H1 (cell line): Measurements from ENCODE around the gene DISP1. TPM values are rescaled to one million over a fixed set of nuclear protein-coding genes. Genes with fewer than 3 reads are reported as not detected.

Experiments
- CTCF ChIA-PET: fragments of 300-600 bp; sonication (Branson Sonifier 250); formaldehyde crosslinking; loops from one replicate; lab custom pipeline; 2021; ENCODE audit not compliant: partially characterized antibody; lab: Charles Lee
- POLR2A ChIA-PET: fragments of 300-600 bp; sonication (Branson Sonifier 250); formaldehyde crosslinking; loops from one replicate; lab custom pipeline; 2021; ENCODE audit warnings: inconsistent platforms; ENCODE audit not compliant: partially characterized antibody; lab: Charles Lee
- DNase-seq, 2 experiments: peaks; one replicate each; pipeline versions ENCODE4 v3.0.0 to v3.0.0-alpha.2; 2010 to 2022; ENCODE audit warnings: low spot score in 2 of 2, low read depth in 1 of 2, mixed read lengths in 1 of 2
- FAIRE-seq: peaks from 2 replicates; lab custom pipeline; 2011; peaks lifted over from hg19 to GRCh38; lab: Jason Lieb, UNC
- H2AFZ ChIP-seq: 2 replicates; pipeline ENCODE4 v1.8.1; 2012; ENCODE audit warnings: low read length, inconsistent platforms
- H2AK5ac ChIP-seq: 2 replicates; pipeline ENCODE4 v1.6.1; 2013; ENCODE audit warnings: low read depth, low read length
- H2BK120ac ChIP-seq: replicated peaks from 2 replicates; pipeline ENCODE3; 2013; ENCODE audit warnings: low read depth, low read length, inconsistent platforms
- H2BK12ac ChIP-seq: 2 replicates; pipeline ENCODE4 v1.6.1; 2013; ENCODE audit warnings: low read depth, low read length
- H2BK15ac ChIP-seq: 2 replicates; pipeline ENCODE4 v1.6.1; 2013; ENCODE audit warnings: low read length
- H2BK20ac ChIP-seq: 2 replicates; pipeline ENCODE4 v1.6.1; 2013; ENCODE audit warnings: low read length
- H2BK5ac ChIP-seq: 2 replicates; pipeline ENCODE4 v1.6.1; 2013; ENCODE audit warnings: low read depth, low read length
- H3K14ac ChIP-seq: 2 replicates; pipeline ENCODE4 v1.6.1; 2013; ENCODE audit warnings: inconsistent platforms; ENCODE audit not compliant: insufficient read length
- H3K18ac ChIP-seq: 2 replicates; pipeline ENCODE4 v1.6.1; 2013; ENCODE audit warnings: low read length; ENCODE audit errors: extremely low read depth
- H3K23ac ChIP-seq: 2 replicates; pipeline ENCODE4 v1.6.1; 2013; ENCODE audit warnings: inconsistent platforms; ENCODE audit not compliant: insufficient read length
- H3K23me2 ChIP-seq: 2 replicates; pipeline ENCODE4 v1.6.1; 2013; ENCODE audit warnings: low read depth, low read length
- H3K27ac ChIP-seq: 2 replicates; pipeline ENCODE4 v1.6.1; 2011; ENCODE audit warnings: low read depth, low read length, inconsistent platforms
- H3K27me3 ChIP-seq, 4 experiments: replicated peaks in 1 of 4; 1 replicate in 1 of 4; 2 replicates in 3 of 4; pipeline versions ENCODE4 v1.6.1 to v1.8.1; 2011 to 2013; ENCODE audit warnings: low read length in 3 of 4, mild to moderate bottlenecking in 3 of 4, inconsistent platforms in 2 of 4, mixed read lengths in 2 of 4, moderate library complexity in 1 of 4; ENCODE audit not compliant: control insufficient read depth in 3 of 4, insufficient read depth in 3 of 4; ENCODE audit errors: extremely low read depth in 1 of 4
- H3K36me3 ChIP-seq, 4 experiments: 2 replicates each; pipeline versions ENCODE4 v1.6.1 to v1.8.1; 2011 to 2013; ENCODE audit warnings: mild to moderate bottlenecking in 4 of 4, low read length in 3 of 4, moderate library complexity in 2 of 4, control low read depth in 1 of 4, inconsistent platforms in 1 of 4; ENCODE audit not compliant: insufficient read depth in 4 of 4, control insufficient read depth in 2 of 4
- H3K4ac ChIP-seq: replicated peaks from 2 replicates; pipeline ENCODE3; 2013; ENCODE audit warnings: low read length, low read depth, mixed read lengths, inconsistent platforms; ENCODE audit not compliant: insufficient read length
- H3K4me1 ChIP-seq, 4 experiments: replicated peaks in 1 of 4; 1 replicate in 1 of 4; 2 replicates in 3 of 4; pipeline versions ENCODE4 v1.6.1 to v1.8.1; 2011 to 2013; ENCODE audit warnings: low read length in 3 of 4, inconsistent platforms in 2 of 4, mixed read lengths in 1 of 4; ENCODE audit not compliant: insufficient read depth in 4 of 4, control insufficient read depth in 3 of 4
- H3K4me2 ChIP-seq, 2 experiments: 2 replicates each; pipeline versions ENCODE4 v1.6.1 to v1.8.1; 2011 to 2013; ENCODE audit warnings: low read depth in 2 of 2, low read length in 2 of 2, control low read depth in 1 of 2, inconsistent platforms in 1 of 2, mild to moderate bottlenecking in 1 of 2; ENCODE audit not compliant: insufficient read depth in 1 of 2
- H3K4me3 ChIP-seq, 4 experiments: fragments of 200-600, 300-600 bp in 1 of 4; sonication (generic), shearing (Covaris generic), sonication (Bioruptor Twin) in 1 of 4; 2 replicates each; pipeline versions ENCODE4 v1.5.1 to v1.8.1; 2011 to 2016; ENCODE audit warnings: low read length in 4 of 4, low read depth in 3 of 4, control low read depth in 2 of 4, inconsistent platforms in 2 of 4, mild to moderate bottlenecking in 2 of 4, mixed read lengths in 1 of 4, moderate library complexity in 1 of 4; ENCODE audit not compliant: insufficient read depth in 2 of 4; ENCODE audit errors: extremely low read depth in 1 of 4
- H3K56ac ChIP-seq: replicated peaks from 2 replicates; pipeline ENCODE3; 2013; ENCODE audit warnings: low read depth, mild to moderate bottlenecking, mixed read lengths, low read length, inconsistent platforms; ENCODE audit not compliant: insufficient read length
- H3K79me1 ChIP-seq: 2 replicates; pipeline ENCODE4 v1.6.1; 2013; ENCODE audit warnings: low read depth, low read length, control low read depth
- H3K79me2 ChIP-seq, 2 experiments: 2 replicates each; pipeline versions ENCODE4 v1.6.1 to v1.8.1; 2012 to 2013; ENCODE audit warnings: low read length in 2 of 2, mild to moderate bottlenecking in 2 of 2, inconsistent platforms in 1 of 2; ENCODE audit not compliant: insufficient read depth in 2 of 2, control insufficient read depth in 1 of 2
- H3K9ac ChIP-seq, 4 experiments: replicated peaks in 1 of 4; 1 replicate in 1 of 4; 2 replicates in 3 of 4; pipeline versions ENCODE4 v1.6.1 to v1.8.1; 2011 to 2013; ENCODE audit warnings: low read depth in 3 of 4, low read length in 3 of 4, control low read depth in 2 of 4, mild to moderate bottlenecking in 2 of 4, moderate library complexity in 2 of 4, inconsistent platforms in 1 of 4; ENCODE audit errors: extremely low read depth in 1 of 4
- H3K9me3 ChIP-seq, 2 experiments: 2 replicates each; pipeline versions ENCODE4 v1.6.1 to v1.8.1; 2012 to 2013; ENCODE audit warnings: mild to moderate bottlenecking in 2 of 2, moderate library complexity in 2 of 2, control low read depth in 1 of 2, inconsistent platforms in 1 of 2, low read depth in 1 of 2, low read length in 1 of 2, mixed read lengths in 1 of 2; ENCODE audit not compliant: insufficient read depth in 2 of 2
- H4K20me1 ChIP-seq, 2 experiments: replicated peaks in 1 of 2; 2 replicates each; pipeline versions ENCODE3 to v1.8.1; 2011 to 2013; ENCODE audit warnings: inconsistent platforms in 2 of 2, low read length in 2 of 2, mild to moderate bottlenecking in 1 of 2; ENCODE audit not compliant: insufficient read depth in 2 of 2, control insufficient read depth in 1 of 2
- H4K5ac ChIP-seq: 2 replicates; pipeline ENCODE4 v1.6.1; 2013; ENCODE audit warnings: low read length, low read depth, mixed read lengths, inconsistent platforms; ENCODE audit not compliant: insufficient read length
- H4K8ac ChIP-seq: 2 replicates; pipeline ENCODE4 v1.8.0; 2013; ENCODE audit warnings: mild to moderate bottlenecking, moderate library complexity, low read length, inconsistent platforms; ENCODE audit not compliant: insufficient read depth; ENCODE audit errors: extremely low read depth
- H4K91ac ChIP-seq: replicated peaks from 2 replicates; pipeline ENCODE3; 2013; ENCODE audit warnings: low read length, mixed read lengths, inconsistent platforms; ENCODE audit not compliant: insufficient read length
- KDM4A ChIP-seq: IDR thresholded peaks from one replicate; pipeline ENCODE4 v1.7.1; 2012; ENCODE audit warnings: low read depth, mild to moderate bottlenecking, moderate library complexity, low read length, inconsistent platforms; ENCODE audit not compliant: severe bottlenecking
- RFX5 ChIP-seq: IDR thresholded peaks from 2 replicates; pipeline ENCODE4 v1.6.1; 2011; ENCODE audit warnings: low read depth, low read length, improper control_type of control experiment, borderline replicate concordance
- RXRA ChIP-seq: IDR thresholded peaks from 2 replicates; pipeline ENCODE4 v1.6.1; 2011; ENCODE audit warnings: low read depth, mild to moderate bottlenecking, low read length, moderate library complexity; ENCODE audit not compliant: insufficient read depth
- SIN3A ChIP-seq, 2 experiments: IDR thresholded peaks in 1 of 2; conservative IDR thresholded peaks in 1 of 2; 2 replicates each; pipeline ENCODE4 v1.6.1; 2011 to 2012; ENCODE audit warnings: low read length in 2 of 2, improper control_type of control experiment in 1 of 2, low read depth in 1 of 2, mild to moderate bottlenecking in 1 of 2
- SIX5 ChIP-seq: IDR thresholded peaks from 2 replicates; pipeline ENCODE4 v1.6.1; 2011; ENCODE audit warnings: mild to moderate bottlenecking, low read depth, low read length
- WGBS, 2 experiments: shearing (Covaris generic) in 1 of 2; methylation state at CpG; one replicate each; pipeline versions ENCODE4 v1.1.6 to v1.1.7; 2013 to 2015; ENCODE audit warnings: low lambda C conversion rate in 2 of 2, mixed read lengths in 2 of 2, inconsistent platforms in 1 of 2, low coverage in 1 of 2, missing lambda C conversion rate in 1 of 2; ENCODE audit not compliant: insufficient replicate concordance in 2 of 2, insufficient coverage in 1 of 2, insufficient read length in 1 of 2; ENCODE audit errors: extremely low coverage in 1 of 2, missing lambda C conversion rate in 1 of 2; 5-methylcytosine and 5-hydroxymethylcytosine counted together
- polyA plus RNA-seq, 7 experiments: library from polyadenylated mRNA; depleted of rRNA in 3 of 7; stranded (reverse) in 5 of 7; unstranded in 2 of 7; fragments of >200 nt in 5 of 7; fragments of 200-250 nt in 2 of 7; gene quantifications; 1 replicate in 5 of 7; 2 replicates in 1 of 7; 4 replicates in 1 of 7; pipeline versions ENCODE4 v1.2.1 to v1.2.3, GENCODE V29; 2011 to 2013; ENCODE audit warnings: missing spikeins in 2 of 7, mixed read lengths in 2 of 7
- total RNA-seq: library from RNA; stranded (reverse); fragmentation: NEBNext Ultra II Directional; extraction: Animal tissue kit (Norgen Biotek cat#: 25700); gene quantifications from 2 replicates; pipeline ENCODE4 v1.2.1, GENCODE V29; 2021
- TF ChIP-seq, protein P1 (sequence below): IDR thresholded peaks from 2 replicates; pipeline ENCODE4 v1.6.1; 2011; ENCODE audit warnings: low read depth, mild to moderate bottlenecking, low read length; ENCODE audit not compliant: insufficient read depth

DISP1 gene
- total and polyA plus RNA-seq, 2 of the 8 experiments (the other 6 are each of a cell fraction or from before 2014, with no cell fraction given), result 4.1 to 6.1 TPM

DNA sequence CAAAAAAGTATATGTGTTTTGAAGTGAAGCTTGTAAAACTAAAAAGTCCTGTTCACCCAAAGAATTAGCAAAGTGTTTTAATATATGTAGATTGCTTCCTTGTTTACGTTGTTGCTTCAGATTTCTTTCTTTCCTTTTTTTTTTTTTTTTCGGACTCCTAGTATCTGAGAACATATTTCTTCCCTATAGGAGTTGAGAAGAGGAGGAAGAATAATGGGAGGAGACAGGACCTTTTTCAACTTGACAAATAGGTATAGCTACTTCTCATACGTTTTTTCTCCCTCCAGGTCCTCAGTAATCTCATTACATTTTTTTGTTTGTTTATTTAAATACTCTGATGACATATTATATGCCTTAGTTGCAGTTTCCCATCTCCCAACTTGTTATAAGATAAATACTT lies 8.9 kb downstream of the DISP1 start:
- ChIA-PET CTCF (interaction anchor here (1.0 to 1.3 kb wide), 2 partner anchors 212 to 294 kb away, joined by 3 read pairs; no protein-coding TSS in a partner anchor), POLR2A (interaction anchor here (0.7 to 1.3 kb wide), 3 partner anchors 10 to 222 kb away, joined by 3 to 4 read pairs (median 3); no protein-coding TSS in a partner anchor)
- DNase-seq (no peak), FAIRE-seq (no peak)
- Histone ChIP-seq H3K27ac (no peak overlapping the region), H3K23ac (no peak overlapping the region), H4K20me1 (no peaks in the 10 kb centered on the region), H3K79me1 (no peaks in the 10 kb centered on the region; the same call in 1 of the 2 replicates), H2AK5ac (no peak overlapping the region), H4K8ac (no peak overlapping the region), H2BK12ac (no peak overlapping the region), H3K23me2 (no peaks in the 10 kb centered on the region), H3K4me2 (no peak overlapping the region), H2BK5ac (no peak overlapping the region), H4K5ac (no peak overlapping the region), H3K79me2 (peaks cover 0 to 55% of the 10 kb centered on the region in 2 experiments; a peak in 3 of 4 replicates), H3K4me1 (peaks cover 0 to 4% (median 2%) of the 10 kb centered on the region in 4 experiments; a peak in 3 of 7 replicates), H3K18ac (no peak overlapping the region), H3K9me3 (no peaks in the 10 kb centered on the region), H4K91ac (no peak overlapping the region), H2BK120ac (no peak overlapping the region), H3K27me3 (no peaks in the 10 kb centered on the region), H3K4ac (no peak overlapping the region), H2BK15ac (no peak overlapping the region), H3K4me3 (no peak overlapping the region), H3K14ac (no peak overlapping the region), H2AFZ (no peak overlapping the region), H2BK20ac (no peak overlapping the region), H3K36me3 (no peaks in the 10 kb centered on the region), H3K9ac (no peak overlapping the region), H3K56ac (no peak overlapping the region)
- WGBS, 2 experiments, result 81% methylated on average over 3 of the region's 3 CpGs; no CpG with 5 or more reads in 1 of the 2 experiments
- TF ChIP-seq RFX5 (no peak), SIX5 (no peak), KDM4A (no peak), RXRA (no peak), SIN3A (conservative IDR thresholded peaks at IDR 0.05 in 1 of 2, IDR thresholded peaks at IDR 0.05 in 1 of 2; ENCODE audit: low read depth in 1 of 2, low read length in 2 of 2) (no peak)
- TF ChIP-seq, protein P1, sequence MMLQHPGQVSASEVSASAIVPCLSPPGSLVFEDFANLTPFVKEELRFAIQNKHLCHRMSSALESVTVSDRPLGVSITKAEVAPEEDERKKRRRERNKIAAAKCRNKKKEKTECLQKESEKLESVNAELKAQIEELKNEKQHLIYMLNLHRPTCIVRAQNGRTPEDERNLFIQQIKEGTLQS, result no peak
